ENCODE results near the gene HSP90AA1. TPM values are rescaled to one million over a fixed set of nuclear protein-coding genes. Genes with fewer than 3 reads are reported as not detected.
"Not testable (repeated sequence)": the region's sequence is repeated elsewhere in the genome, so short reads cannot be mapped to it uniquely, and the experiment has no call there.

The HSP90AA1 gene
- total RNA-seq, 2 experiments from 2014 or later: 294 to 704 TPM

GRCh38 chr14:102071283-102071998 lies 15.4 kb downstream of the HSP90AA1 start:
- TF ChIP-seq EZH2phosphoT487 (IDR thresholded peaks at IDR 0.05; ENCODE audit: borderline replicate concordance, low read depth, low read length) (no peak), CTCF (conservative IDR thresholded peaks at IDR 0.05; ENCODE audit: low read length) (no peak)
- BruUV-seq (replicated peaks): no TSS peak
- no peak for DNase-seq (ENCODE audit: low spot score)
- intact Hi-C loops (cut with micrococcal nuclease; ENCODE audit: unreplicated experiment): no loop called here
- Histone ChIP-seq H3K4me2 (ENCODE audit: low read length) (no peak overlapping the region), H3K4me3 (ENCODE audit: low read depth, low read length, poor library complexity, severe bottlenecking) (no peak overlapping the region), H3K4me1 (ENCODE audit: insufficient read depth, low read length, poor library complexity, severe bottlenecking) (no peaks in the 10 kb centered on the region), H2AFZ (ENCODE audit: low read length) (no peak overlapping the region), H3K27ac (ENCODE audit: low read depth, low read length, poor library complexity, severe bottlenecking) (no peak overlapping the region), H3K9me3 (ENCODE audit: low read length) (no peaks in the 10 kb centered on the region), H3K9me2 (ENCODE audit: insufficient read depth, low read length) (no peaks in the 10 kb centered on the region), H4K20me1 (ENCODE audit: insufficient read depth, low read length) (no peaks in the 10 kb centered on the region), H3K36me3 (ENCODE audit: insufficient read depth, low read length) (peaks cover 24% of the 10 kb centered on the region), H3K79me2 (ENCODE audit: insufficient read depth, low read depth, low read length) (no peaks in the 10 kb centered on the region)
- ChIA-PET POLR2A (no interaction called here), CTCF (ENCODE audit: unreplicated experiment) (no interaction called here)

- Histone ChIP-seq H2AFZ (ENCODE audit: low read length) (no peak overlapping the region), H3K79me2 (ENCODE audit: insufficient read depth, low read depth, low read length) (no peaks in the 10 kb centered on the region), H3K27ac (ENCODE audit: low read depth, low read length, poor library complexity, severe bottlenecking) (no peak overlapping the region), H3K36me3 (ENCODE audit: insufficient read depth, low read length) (no peaks in the 10 kb centered on the region), H3K4me1 (ENCODE audit: insufficient read depth, low read length, poor library complexity, severe bottlenecking) (no peaks in the 10 kb centered on the region), H3K4me2 (ENCODE audit: low read length) (no peak overlapping the region), H4K20me1 (ENCODE audit: insufficient read depth, low read length) (no peaks in the 10 kb centered on the region), H3K9me3 (ENCODE audit: low read length) (no peaks in the 10 kb centered on the region), H3K9me2 (ENCODE audit: insufficient read depth, low read length) (no peaks in the 10 kb centered on the region), H3K4me3 (ENCODE audit: low read depth, low read length, poor library complexity, severe bottlenecking) (no peak overlapping the region)
- ChIA-PET POLR2A (no interaction called here), CTCF (ENCODE audit: unreplicated experiment) (no interaction called here)
- DNase-seq (ENCODE audit: low spot score): no peak
- intact Hi-C loops (cut with micrococcal nuclease; ENCODE audit: unreplicated experiment): no loop called here
- no TSS peak for BruUV-seq (replicated peaks)
- TF ChIP-seq CTCF (conservative IDR thresholded peaks at IDR 0.05; ENCODE audit: low read length): no peak
- no peak for TF ChIP-seq EZH2phosphoT487 (IDR thresholded peaks at IDR 0.05; ENCODE audit: borderline replicate concordance, low read depth, low read length)
Observed at GRCh38 chr14:102066041-102066451, 20.8 kb downstream of the HSP90AA1 start.

- H3K36me3 ChIP-seq (ENCODE audit: insufficient read depth, low read length); H3K9me3 ChIP-seq (ENCODE audit: low read length); H4K20me1 ChIP-seq (ENCODE audit: insufficient read depth, low read length); POLR2A ChIA-PET; H3K4me2 ChIP-seq (ENCODE audit: low read length); H3K27ac ChIP-seq (ENCODE audit: low read depth, low read length, poor library complexity, severe bottlenecking); H3K79me2 ChIP-seq (ENCODE audit: insufficient read depth, low read depth, low read length); intact Hi-C loops (cut with micrococcal nuclease; ENCODE audit: unreplicated experiment); H2AFZ ChIP-seq (ENCODE audit: low read length); DNase-seq (ENCODE audit: low spot score); H3K4me1 ChIP-seq (ENCODE audit: insufficient read depth, low read length, poor library complexity, severe bottlenecking); H3K4me3 ChIP-seq (ENCODE audit: low read depth, low read length, poor library complexity, severe bottlenecking); BruUV-seq (replicated peaks); H3K9me2 ChIP-seq (ENCODE audit: insufficient read depth, low read length): not testable (repeated sequence)
- CTCF ChIA-PET (ENCODE audit: unreplicated experiment): interaction anchor here (0.6 kb wide), 1 partner anchor 776 kb away, joined by 3 read pairs; no protein-coding TSS in a partner anchor
Observed at GRCh38 chr14:102064590-102064989, 22.3 kb downstream of the HSP90AA1 start.
